CD4-positive, alpha-beta T cell (primary cell): ENCODE data around the gene NEURL1. TPM values are rescaled to one million over a fixed set of nuclear protein-coding genes. Genes with fewer than 3 reads are reported as not detected.

ENCODE experiments used
- ATAC-seq: fragments of 200-7000 bp; cut with Tn5 transposase; one replicate; pipeline ENCODE4 v1.10.0; 2022; ENCODE audit warnings: mild to moderate bottlenecking; ENCODE audit not compliant: poor library complexity
- CTCF ChIA-PET: fragments of 350-600 bp; sonication (Branson Sonifier 250); formaldehyde crosslinking; loops from one replicate; lab custom pipeline; 2021; ENCODE audit warnings: antibody characterized with exemption, inconsistent platforms; lab: Charles Lee
- POLR2A ChIA-PET: fragments of 350-600 bp; sonication (Branson Sonifier 250); formaldehyde crosslinking; loops from one replicate; lab custom pipeline; 2021; ENCODE audit warnings: antibody characterized with exemption, inconsistent platforms; lab: Charles Lee
- DNase-seq, 14 experiments: peaks; one replicate each; pipeline ENCODE4 v3.0.0-alpha.2; 2013 to 2020; ENCODE audit warnings: mixed read lengths in 2 of 14
- H3K27ac ChIP-seq, 2 donors: one replicate each; pipeline versions ENCODE4 v1.5.1 to v1.7.0; 2013; ENCODE audit warnings: low read length in 2 of 2, low read depth in 1 of 2, mild to moderate bottlenecking in 1 of 2
- H3K27me3 ChIP-seq, 2 experiments: 1 replicate in 1 of 2; 2 replicates in 1 of 2; pipeline versions ENCODE4 v1.6.1 to v1.7.0; 2013; ENCODE audit warnings: low read length in 2 of 2, control low read depth in 1 of 2, mild to moderate bottlenecking in 1 of 2, moderate library complexity in 1 of 2; ENCODE audit not compliant: insufficient read depth in 2 of 2, control insufficient read depth in 1 of 2
- H3K36me3 ChIP-seq: one replicate; pipeline ENCODE4 v1.6.1; 2013; ENCODE audit warnings: low read length, control low read depth; ENCODE audit not compliant: insufficient read depth
- H3K4me1 ChIP-seq: one replicate; pipeline ENCODE4 v1.6.1; 2013; ENCODE audit warnings: low read length, control low read depth; ENCODE audit not compliant: insufficient read depth
- H3K4me3 ChIP-seq: one replicate; pipeline ENCODE4 v1.5.1; 2013; ENCODE audit warnings: mild to moderate bottlenecking, low read length, moderate library complexity
- H3K9me3 ChIP-seq, 2 experiments: 1 replicate in 1 of 2; 2 replicates in 1 of 2; pipeline versions ENCODE4 v1.6.1 to v1.7.0; 2013; ENCODE audit warnings: low read length in 2 of 2, mild to moderate bottlenecking in 2 of 2, control low read depth in 1 of 2, moderate library complexity in 1 of 2; ENCODE audit not compliant: control insufficient read depth in 1 of 2, insufficient read depth in 1 of 2
- H3K27ac Mint-ChIP-seq: one replicate; pipeline ENCODE4 v1.8.0; 2020; ENCODE audit warnings: mixed read lengths
- H3K27me3 Mint-ChIP-seq: one replicate; pipeline ENCODE4 v1.8.0; 2021; ENCODE audit warnings: mixed read lengths
- H3K36me3 Mint-ChIP-seq: one replicate; pipeline ENCODE4 v1.8.0; 2021; ENCODE audit warnings: low read depth, mixed read lengths
- H3K4me1 Mint-ChIP-seq: one replicate; pipeline ENCODE4 v1.8.0; 2021; ENCODE audit warnings: low read depth, mixed read lengths
- H3K4me3 Mint-ChIP-seq: one replicate; pipeline ENCODE4 v1.8.0; 2020; ENCODE audit warnings: mild to moderate bottlenecking, mixed read lengths
- H3K9me3 Mint-ChIP-seq: one replicate; pipeline ENCODE4 v1.8.0; 2020; ENCODE audit warnings: mixed read lengths
- intact Hi-C, 2 experiments: fragments of 100-400 bp; cut with DNase I in 1 of 2; cut with micrococcal nuclease in 1 of 2; formaldehyde crosslinking; loops; one replicate each; pipeline versions ENCODE4 v1.15.1 to v1.9.0; 2023 to 2025; cut with DNase I, micrococcal nuclease
- total RNA-seq, 174 experiments: library from RNA in 2 of 174; stranded (reverse) in 2 of 174; gene quantifications; one replicate each; pipeline ENCODE4 v1.2.3 and lab custom pipeline; 2021 to 2026
- TF ChIP-seq, protein P1 (sequence below): fragments of 200-600 bp; IDR thresholded peaks from one replicate; pipeline ENCODE4 v1.8.0; 2022; ENCODE audit warnings: antibody characterized with exemption, mild to moderate bottlenecking

NEURL1 gene
- total RNA-seq, 2 experiments from 2014 or later: 0.85 to 1.1 TPM

DNA sequence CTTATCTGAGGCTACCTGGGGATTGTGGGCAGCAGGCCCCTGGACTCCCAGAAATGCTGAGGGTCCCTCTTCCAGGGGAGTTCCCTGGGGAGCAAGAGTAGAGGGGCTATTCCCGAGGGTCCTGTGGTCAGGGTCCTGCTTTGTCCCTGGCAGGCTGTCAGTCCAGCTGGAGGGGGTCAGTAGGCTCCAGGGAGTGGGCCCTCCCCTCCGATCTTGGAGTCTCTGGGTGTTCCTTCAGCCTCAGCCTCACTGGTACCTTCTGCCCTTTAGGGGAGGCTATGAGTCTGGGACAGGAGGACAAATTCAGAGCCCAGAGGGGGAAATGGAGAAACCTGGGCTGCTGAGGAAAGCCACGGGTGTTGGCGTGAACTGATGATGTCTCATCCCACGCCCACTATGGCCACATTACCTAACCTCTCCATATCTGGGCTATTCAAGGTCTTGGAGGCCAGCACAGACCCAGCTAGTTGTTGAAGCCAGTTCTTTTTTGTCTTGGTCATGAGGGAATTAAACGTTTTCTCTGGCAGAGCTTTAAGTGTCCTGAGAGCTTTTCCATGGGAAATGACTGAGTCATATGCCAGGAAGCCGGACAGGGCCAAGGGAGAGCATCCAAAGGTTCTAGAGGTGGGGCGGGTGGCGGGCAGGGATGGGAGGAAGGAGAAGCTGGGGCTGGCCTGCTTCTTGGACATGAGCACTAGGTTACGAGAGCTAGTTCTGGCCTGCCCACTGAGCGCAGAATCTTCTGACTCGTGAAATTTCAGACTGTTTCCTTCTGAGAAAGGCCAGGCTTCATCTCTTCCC is 47.5 kb upstream of the NEURL1 start:
- TF ChIP-seq, protein P1, sequence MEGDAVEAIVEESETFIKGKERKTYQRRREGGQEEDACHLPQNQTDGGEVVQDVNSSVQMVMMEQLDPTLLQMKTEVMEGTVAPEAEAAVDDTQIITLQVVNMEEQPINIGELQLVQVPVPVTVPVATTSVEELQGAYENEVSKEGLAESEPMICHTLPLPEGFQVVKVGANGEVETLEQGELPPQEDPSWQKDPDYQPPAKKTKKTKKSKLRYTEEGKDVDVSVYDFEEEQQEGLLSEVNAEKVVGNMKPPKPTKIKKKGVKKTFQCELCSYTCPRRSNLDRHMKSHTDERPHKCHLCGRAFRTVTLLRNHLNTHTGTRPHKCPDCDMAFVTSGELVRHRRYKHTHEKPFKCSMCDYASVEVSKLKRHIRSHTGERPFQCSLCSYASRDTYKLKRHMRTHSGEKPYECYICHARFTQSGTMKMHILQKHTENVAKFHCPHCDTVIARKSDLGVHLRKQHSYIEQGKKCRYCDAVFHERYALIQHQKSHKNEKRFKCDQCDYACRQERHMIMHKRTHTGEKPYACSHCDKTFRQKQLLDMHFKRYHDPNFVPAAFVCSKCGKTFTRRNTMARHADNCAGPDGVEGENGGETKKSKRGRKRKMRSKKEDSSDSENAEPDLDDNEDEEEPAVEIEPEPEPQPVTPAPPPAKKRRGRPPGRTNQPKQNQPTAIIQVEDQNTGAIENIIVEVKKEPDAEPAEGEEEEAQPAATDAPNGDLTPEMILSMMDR: no peak
- ATAC-seq: no peak
- CTCF ChIA-PET: no interaction called here
- Histone ChIP-seq H3K27me3 (no peaks in the 10 kb centered on the region), H3K4me1 (peaks cover 44% of the 10 kb centered on the region), H3K27ac (no peak overlapping the region), H3K9me3 (no peaks in the 10 kb centered on the region), H3K4me3 (no peak overlapping the region), H3K36me3 (peaks cover 84% of the 10 kb centered on the region)
- no peak overlapping the region for H3K4me3 Mint-ChIP-seq
- H3K27me3 Mint-ChIP-seq: no peaks in the 10 kb centered on the region
- POLR2A ChIA-PET: no interaction called here
- no peaks in the 10 kb centered on the region for H3K9me3 Mint-ChIP-seq
- intact Hi-C loops: loop anchor here in 1 of 2 experiments (5.0 kb wide), 1 partner anchor 36 kb away; no protein-coding TSS in a partner anchor
- no peak for DNase-seq
- peak overlapping the region; percentile 18 for H3K27ac Mint-ChIP-seq
- peaks cover 26% of the 10 kb centered on the region for H3K4me1 Mint-ChIP-seq
- H3K36me3 Mint-ChIP-seq: peaks cover 92% of the 10 kb centered on the region

DNA sequence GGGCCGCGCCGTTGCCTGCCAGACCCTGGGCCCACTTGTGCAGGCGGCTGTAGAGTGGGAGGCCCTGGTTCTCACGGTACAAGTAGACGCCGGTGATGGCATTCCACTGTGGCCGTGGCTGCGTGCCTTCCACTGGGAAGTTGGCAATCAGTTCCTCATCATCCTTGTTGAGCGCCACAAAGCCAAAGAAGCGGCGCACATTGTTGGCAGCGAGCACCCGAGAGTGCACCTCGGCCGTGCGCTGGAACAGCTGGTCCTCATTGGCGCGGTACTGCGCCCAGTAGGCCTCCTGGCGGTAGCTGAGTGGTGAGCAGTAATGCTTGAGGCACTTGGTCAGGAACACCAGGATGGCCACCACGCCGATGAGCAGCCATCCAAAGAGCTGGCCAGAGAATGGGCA is 46.3 kb upstream of the NEURL1 start:
- Histone ChIP-seq H3K9me3 (no peaks in the 10 kb centered on the region), H3K4me1 (peaks cover 52% of the 10 kb centered on the region), H3K36me3 (peaks cover 74% of the 10 kb centered on the region), H3K4me3 (no peak overlapping the region), H3K27ac (no peak overlapping the region), H3K27me3 (no peaks in the 10 kb centered on the region)
- TF ChIP-seq, protein P1: no peak
- Mint-ChIP-seq H3K9me3 (no peaks in the 10 kb centered on the region), H3K36me3 (peaks cover 86% of the 10 kb centered on the region), H3K27me3 (no peaks in the 10 kb centered on the region), H3K4me1 (peaks cover 29% of the 10 kb centered on the region), H3K27ac (peak overlapping the region; percentile 18), H3K4me3 (no peak overlapping the region)
- DNase-seq (no peak), ATAC-seq (no peak)
- POLR2A ChIA-PET: no interaction called here
- intact Hi-C loops: loop anchor here in 1 of 2 experiments (5.0 kb wide), 1 partner anchor 35 kb away; no protein-coding TSS in a partner anchor
- CTCF ChIA-PET: no interaction called here

GRCh38 chr10:103448746-103449145 is 44.8 kb upstream of the NEURL1 start:
- Histone ChIP-seq H3K9me3 (no peaks in the 10 kb centered on the region), H3K27me3 (no peaks in the 10 kb centered on the region), H3K36me3 (peaks cover 59% of the 10 kb centered on the region), H3K27ac (peak overlapping the region in 1 of 2 donors; percentile 30), H3K4me1 (peaks cover 65% of the 10 kb centered on the region), H3K4me3 (no peak overlapping the region)
- POLR2A ChIA-PET: no interaction called here
- intact Hi-C loops: loop anchor here in 1 of 2 experiments (5.0 kb wide), 1 partner anchor 34 kb away; no protein-coding TSS in a partner anchor
- Mint-ChIP-seq H3K36me3 (peaks cover 72% of the 10 kb centered on the region), H3K27me3 (no peaks in the 10 kb centered on the region), H3K9me3 (no peaks in the 10 kb centered on the region), H3K4me3 (peak overlapping the region; percentile 93), H3K4me1 (peaks cover 34% of the 10 kb centered on the region), H3K27ac (peak overlapping the region; percentile 76)
- CTCF ChIA-PET: no interaction called here
- TF ChIP-seq, protein P1: no peak
- ATAC-seq (no peak), DNase-seq (no peak)
